Endometrial microvascular endothelial cells (primary cell): ENCODE data around the gene KATNB1. TPM values are rescaled to one million over a fixed set of nuclear protein-coding genes. Genes with fewer than 3 reads are reported as not detected.

ENCODE experiments used
- total RNA-seq: library from RNA; depleted of rRNA; stranded (reverse); fragments of >200 nt; gene quantifications from one replicate; pipeline ENCODE4 v1.2.3, GENCODE V29; 2015; ENCODE audit errors: inconsistent ontology term

Gene KATNB1
- total RNA-seq, 1 donor from 2014 or later, result 43.4 TPM

Other genes starting within 250 kb of the KATNB1 start
- gene DOK4, start 249.3 kb upstream of the KATNB1 start, total RNA-seq, result 13.5 TPM
- 9.8 TPM for gene CCDC102A, start 199.2 kb upstream of the KATNB1 start, total RNA-seq
- gene ADGRG5, start 193.1 kb upstream of the KATNB1 start, total RNA-seq, result not detected
- gene ADGRG1, start 107.1 kb upstream of the KATNB1 start, total RNA-seq, result 242 TPM
- gene ADGRG3, start 67.5 kb upstream of the KATNB1 start, total RNA-seq, result not detected
- gene DRC7, start 41.0 kb upstream of the KATNB1 start, total RNA-seq, result not detected
- gene KIFC3, start 66.7 kb downstream of the KATNB1 start, total RNA-seq, result 47.7 TPM
- not detected for gene CNGB1, start 235.4 kb downstream of the KATNB1 start, total RNA-seq